ENCODE results near the gene ACTR3C.
"Not testable (repeated sequence)": the region's sequence is repeated elsewhere in the genome, so short reads cannot be mapped to it uniquely, and the experiment has no call there.

- TF ChIP-seq CTCF (conservative IDR thresholded peaks at IDR 0.05; ENCODE audit: low read depth in 2 of 2): peak in 1 of 2 experiments; percentile 16; a peak in 1 of 4 replicates
- TF ChIP-seq ZNF114 (CRISPR knock-in tag; IDR thresholded peaks at IDR 0.05); POLR2AphosphoS5 (IDR thresholded peaks at IDR 0.05; ENCODE audit: low read depth); JUNB (IDR thresholded peaks at IDR 0.05; ENCODE audit: unreplicated experiment); EZH2phosphoT487 (IDR thresholded peaks at IDR 0.05; ENCODE audit: unreplicated experiment); EZH2 (IDR thresholded peaks at IDR 0.05; ENCODE audit: low read depth, unreplicated experiment); NANOG (IDR thresholded peaks at IDR 0.05; ENCODE audit: borderline replicate concordance); STAT1 (IDR thresholded peaks at IDR 0.05; ENCODE audit: unreplicated experiment); REST (IDR thresholded peaks at IDR 0.05; ENCODE audit: unreplicated experiment); CREB1 (CRISPR knock-in tag; IDR thresholded peaks at IDR 0.05; ENCODE audit: low read depth); ZNF331 (CRISPR knock-in tag; IDR thresholded peaks at IDR 0.05; ENCODE audit: low read depth); ETS1 (IDR thresholded peaks at IDR 0.05): not testable (repeated sequence)
Observed at GRCh38 chr7:150287815-150288214, 35.5 kb downstream of the ACTR3C start.
